Tibial artery (tissue), 4 donors: ENCODE results near the gene FGF14.
"Not testable (repeated sequence)": the region's sequence is repeated elsewhere in the genome, so short reads cannot be mapped to it uniquely, and the experiment has no call there.

Source experiments
- DNase-seq, 2 donors: peaks; one replicate each; pipeline ENCODE4 v3.0.0-alpha.2; 2019
- H3K27ac ChIP-seq, 2 donors: fragments of 200-600 bp; sonication (generic) in 1 of 2; 1 replicate in 1 of 2; 2 replicates in 1 of 2; pipeline ENCODE4 v1.5.1; 2018 to 2019; ENCODE audit warnings: mild to moderate bottlenecking in 1 of 2
- H3K27me3 ChIP-seq, 2 donors: fragments of 200-600 bp; sonication (generic) in 1 of 2; one replicate each; pipeline versions ENCODE4 v1.5.1 to v1.6.0; 2016 to 2019
- H3K36me3 ChIP-seq, 3 donors: fragments of 200-600 bp; sonication (generic) in 2 of 3; one replicate each; pipeline ENCODE4 v1.5.1; 2016 to 2019; ENCODE audit warnings: mild to moderate bottlenecking in 2 of 3
- H3K4me1 ChIP-seq, 4 donors: fragments of 200-600 bp; sonication (generic) in 2 of 4; 1 replicate in 3 of 4; 2 replicates in 1 of 4; pipeline ENCODE4 v1.5.1; 2016 to 2019
- H3K4me3 ChIP-seq, 2 donors: fragments of 200-600 bp; sonication (generic) in 1 of 2; 1 replicate in 1 of 2; 2 replicates in 1 of 2; pipeline ENCODE4 v1.5.1; 2018 to 2019; ENCODE audit warnings: mild to moderate bottlenecking in 2 of 2
- H3K9me3 ChIP-seq, 3 donors: fragments of 200-600 bp; sonication (generic) in 1 of 3; one replicate each; pipeline ENCODE4 v1.5.1; 2016 to 2019
- CTCF ChIP-seq, 2 experiments: fragments of 200-600 bp in 1 of 2; fragments of 450-650 bp in 1 of 2; IDR thresholded peaks; one replicate each; pipeline ENCODE4 v1.5.1; 2017 to 2019; ENCODE audit warnings: antibody characterized with exemption in 2 of 2, mild to moderate bottlenecking in 1 of 2, moderate library complexity in 1 of 2
- intact Hi-C: fragments of 100-400 bp; cut with DNase I; formaldehyde crosslinking; loops from one replicate; pipeline ENCODE4 v1.15.0; 2023; ENCODE audit warnings: low total_unique reads

FGF14 gene

GRCh38 chr13:102145750-102146149 is 256.1 kb downstream of the FGF14 start:
- Histone ChIP-seq H3K4me1 (peaks cover 0 to 2% (median 0%) of the 10 kb centered on the region in 4 donors), H3K9me3 (no peaks in the 10 kb centered on the region), H3K4me3 (no peak overlapping the region), H3K36me3 (no peaks in the 10 kb centered on the region), H3K27ac (no peak overlapping the region), H3K27me3 (no peaks in the 10 kb centered on the region)
- intact Hi-C loops = no loop called here
- DNase-seq = no peak
- TF ChIP-seq CTCF (IDR thresholded peaks at IDR 0.05) = no peak

- no peaks in the 10 kb centered on the region for H3K36me3 ChIP-seq
- no peak overlapping the region for H3K27ac ChIP-seq
- no peaks in the 10 kb centered on the region for H3K27me3 ChIP-seq
- no peaks in the 10 kb centered on the region for H3K9me3 ChIP-seq
- intact Hi-C loops = no loop called here
- no peak overlapping the region for H3K4me3 ChIP-seq
- TF ChIP-seq CTCF (IDR thresholded peaks at IDR 0.05) = no peak
- H3K4me1 ChIP-seq = peaks cover 0 to 2% (median 0%) of the 10 kb centered on the region in 4 donors
- DNase-seq = no peak
These were observed 259.4 kb downstream of the FGF14 start for GRCh38 chr13:102142473-102142826.

GRCh38 chr13:102141625-102142472 is 260.0 kb downstream of the FGF14 start:
- H3K9me3 ChIP-seq = no peaks in the 10 kb centered on the region
- H3K4me3 ChIP-seq = no peak overlapping the region
- H3K36me3 ChIP-seq = no peaks in the 10 kb centered on the region
- no peak overlapping the region for H3K27ac ChIP-seq
- intact Hi-C loops = no loop called here
- no peaks in the 10 kb centered on the region for H3K27me3 ChIP-seq
- no peak for DNase-seq
- TF ChIP-seq CTCF (IDR thresholded peaks at IDR 0.05) = peak; percentile 50 to 60
- H3K4me1 ChIP-seq = peaks cover 0 to 5% (median 0%) of the 10 kb centered on the region in 4 donors

GRCh38 chr13:102139626-102140025 is 262.2 kb downstream of the FGF14 start:
- H3K4me3 ChIP-seq = no peak overlapping the region
- H3K4me1 ChIP-seq = peaks cover 0 to 8% (median 0%) of the 10 kb centered on the region in 4 donors
- H3K9me3 ChIP-seq = no peaks in the 10 kb centered on the region
- H3K27ac ChIP-seq = no peak overlapping the region
- H3K27me3 ChIP-seq = no peaks in the 10 kb centered on the region
- TF ChIP-seq CTCF (IDR thresholded peaks at IDR 0.05) = no peak
- DNase-seq = no peak
- H3K36me3 ChIP-seq = no peaks in the 10 kb centered on the region
- intact Hi-C loops = no loop called here

GRCh38 chr13:102138635-102139190 is 263.1 kb downstream of the FGF14 start:
- intact Hi-C loops = no loop called here
- TF ChIP-seq CTCF (IDR thresholded peaks at IDR 0.05) = no peak
- peaks cover 0 to 8% (median 0%) of the 10 kb centered on the region in 4 donors for H3K4me1 ChIP-seq
- no peaks in the 10 kb centered on the region for H3K36me3 ChIP-seq
- no peaks in the 10 kb centered on the region for H3K9me3 ChIP-seq
- DNase-seq = no peak
- no peaks in the 10 kb centered on the region for H3K27me3 ChIP-seq
- no peak overlapping the region for H3K4me3 ChIP-seq
- H3K27ac ChIP-seq = no peak overlapping the region

- H3K27me3 ChIP-seq, H3K4me1 ChIP-seq, DNase-seq, H3K36me3 ChIP-seq, H3K4me3 ChIP-seq, H3K9me3 ChIP-seq, intact Hi-C loops, H3K27ac ChIP-seq: not testable (repeated sequence)
These were observed 263.9 kb downstream of the FGF14 start for GRCh38 chr13:102137904-102138303.
